GM12865 (cell line): ENCODE data around the gene GET4.

Source experiments
- DNase-seq: peaks from one replicate; pipeline ENCODE4 v3.0.0; 2010; ENCODE audit warnings: low read depth
- H3K4me3 ChIP-seq: 2 replicates; pipeline ENCODE4 v1.5.1; 2011; ENCODE audit warnings: mild to moderate bottlenecking, low read depth, low read length, control low read depth
- CTCF ChIP-seq: IDR thresholded peaks from 2 replicates; pipeline ENCODE4 v1.5.1; 2011; ENCODE audit warnings: low read length, control low read depth, low read depth, inconsistent platforms; ENCODE audit not compliant: insufficient read depth; ENCODE audit errors: missing control alignments

GET4 gene

GRCh38 chr7:832968-833424 is 43.4 kb upstream of the GET4 start:
- peak overlapping the region; percentile 45 for H3K4me3 ChIP-seq
- DNase-seq: no peak
- TF ChIP-seq CTCF: no peak

GRCh38 chr7:833601-834258 is 42.6 kb upstream of the GET4 start:
- DNase-seq: peak; percentile 48
- no peak overlapping the region for H3K4me3 ChIP-seq
- no peak for TF ChIP-seq CTCF

GRCh38 chr7:834277-834676 is 42.1 kb upstream of the GET4 start:
- no peak for DNase-seq
- no peak overlapping the region for H3K4me3 ChIP-seq
- no peak for TF ChIP-seq CTCF

- no peak for DNase-seq
- no peak overlapping the region for H3K4me3 ChIP-seq
- TF ChIP-seq CTCF: no peak
These were observed 41.3 kb upstream of the GET4 start for GRCh38 chr7:835021-835420.

- H3K4me3 ChIP-seq: peak overlapping the region; percentile 13; the same call in 1 of the 2 replicates
- no peak for TF ChIP-seq CTCF
- peak; percentile 60 for DNase-seq
These were observed 40.6 kb upstream of the GET4 start for GRCh38 chr7:835485-836401.

- H3K4me3 ChIP-seq: no peak overlapping the region
- no peak for TF ChIP-seq CTCF
- no peak for DNase-seq
These were observed 39.9 kb upstream of the GET4 start for GRCh38 chr7:836429-836828.
